Fibroblast of villous mesenchyme (primary cell): ENCODE data around the gene MDM1. TPM values are rescaled to one million over a fixed set of nuclear protein-coding genes. Genes with fewer than 3 reads are reported as not detected.

Experiments
- DNase-seq: peaks from one replicate; pipeline ENCODE4 v3.0.0-alpha.2; 2010; ENCODE audit warnings: low read depth
- H3K4me3 ChIP-seq: 2 replicates; pipeline ENCODE4 v1.5.1; 2011; ENCODE audit warnings: low read depth, mild to moderate bottlenecking, low read length
- CTCF ChIP-seq: IDR thresholded peaks from 2 replicates; pipeline ENCODE4 v1.5.1; 2012; ENCODE audit warnings: low read depth, mild to moderate bottlenecking, low read length; ENCODE audit not compliant: insufficient read depth
- total RNA-seq: library from RNA; depleted of rRNA; stranded (reverse); fragments of >200 nt; gene quantifications from 2 replicates; pipeline ENCODE4 v1.2.3, GENCODE V29; 2012

Gene MDM1
- 13.0 and 13.5 TPM in 2 replicates for total RNA-seq

- no peak for TF ChIP-seq CTCF
- DNase-seq = peak; percentile 98
- H3K4me3 ChIP-seq = peak within 1 kb of the TSS; percentile 83
These were observed at the start of gene MDM1 for GRCh38 chr12:68331869-68332727. MDM1 (minus strand) TSS chr12:68332362; CDS start chr12:68332245, 117 bp downstream.

- no peak for DNase-seq
- no peak for TF ChIP-seq CTCF
- no peak overlapping the region for H3K4me3 ChIP-seq
These were observed 49.5 kb upstream of the MDM1 start for GRCh38 chr12:68381476-68382219.

- no peak for TF ChIP-seq CTCF
- no peak overlapping the region for H3K4me3 ChIP-seq
- no peak for DNase-seq
These were observed 46.9 kb upstream of the MDM1 start for GRCh38 chr12:68378872-68379606.

- TF ChIP-seq CTCF = no peak
- no peak for DNase-seq
These were observed 45.7 kb upstream of the MDM1 start for GRCh38 chr12:68377881-68378280.

GRCh38 chr12:68376901-68377300 is 44.7 kb upstream of the MDM1 start:
- TF ChIP-seq CTCF = no peak
- no peak for DNase-seq
- no peak overlapping the region for H3K4me3 ChIP-seq

More at GRCh38 chr12:68377881-68378280, 45.7 kb upstream of the MDM1 start:
- H3K4me3 ChIP-seq = no peak overlapping the region
